GM18526 (cell line): ENCODE data around the gene DACH1.

ENCODE experiments used
- POLR2A ChIP-seq: IDR thresholded peaks from 3 replicates; pipeline ENCODE4 v1.6.1; 2011; ENCODE audit not compliant: insufficient read length; ENCODE audit errors: extremely low read depth

The DACH1 gene

DNA sequence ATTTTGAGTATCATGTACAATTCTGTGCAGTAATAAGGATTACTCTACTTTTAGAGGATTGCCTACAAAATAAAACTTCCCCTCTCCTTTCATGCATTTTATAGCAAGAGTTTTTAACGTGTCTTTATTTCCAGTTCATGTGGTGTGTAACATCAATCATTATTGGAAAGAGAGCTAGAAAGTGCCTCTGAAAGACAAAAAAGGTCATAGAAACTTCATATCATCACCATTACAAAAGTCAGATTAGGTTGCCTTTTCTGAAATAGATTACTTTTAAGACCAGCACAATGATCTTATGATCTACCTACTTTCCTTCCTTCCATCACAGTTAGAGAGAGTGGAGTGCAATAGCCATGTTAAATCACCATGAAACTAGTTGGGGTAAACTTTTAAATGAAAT, 12.6 kb downstream of the DACH1 start:
- TF ChIP-seq POLR2A = no peak

- no peak for TF ChIP-seq POLR2A
Measured at GRCh38 chr13:71853725-71854124, 13.3 kb downstream of the DACH1 start.

- no peak for TF ChIP-seq POLR2A
Measured at GRCh38 chr13:71852736-71853135, 14.3 kb downstream of the DACH1 start.

DNA sequence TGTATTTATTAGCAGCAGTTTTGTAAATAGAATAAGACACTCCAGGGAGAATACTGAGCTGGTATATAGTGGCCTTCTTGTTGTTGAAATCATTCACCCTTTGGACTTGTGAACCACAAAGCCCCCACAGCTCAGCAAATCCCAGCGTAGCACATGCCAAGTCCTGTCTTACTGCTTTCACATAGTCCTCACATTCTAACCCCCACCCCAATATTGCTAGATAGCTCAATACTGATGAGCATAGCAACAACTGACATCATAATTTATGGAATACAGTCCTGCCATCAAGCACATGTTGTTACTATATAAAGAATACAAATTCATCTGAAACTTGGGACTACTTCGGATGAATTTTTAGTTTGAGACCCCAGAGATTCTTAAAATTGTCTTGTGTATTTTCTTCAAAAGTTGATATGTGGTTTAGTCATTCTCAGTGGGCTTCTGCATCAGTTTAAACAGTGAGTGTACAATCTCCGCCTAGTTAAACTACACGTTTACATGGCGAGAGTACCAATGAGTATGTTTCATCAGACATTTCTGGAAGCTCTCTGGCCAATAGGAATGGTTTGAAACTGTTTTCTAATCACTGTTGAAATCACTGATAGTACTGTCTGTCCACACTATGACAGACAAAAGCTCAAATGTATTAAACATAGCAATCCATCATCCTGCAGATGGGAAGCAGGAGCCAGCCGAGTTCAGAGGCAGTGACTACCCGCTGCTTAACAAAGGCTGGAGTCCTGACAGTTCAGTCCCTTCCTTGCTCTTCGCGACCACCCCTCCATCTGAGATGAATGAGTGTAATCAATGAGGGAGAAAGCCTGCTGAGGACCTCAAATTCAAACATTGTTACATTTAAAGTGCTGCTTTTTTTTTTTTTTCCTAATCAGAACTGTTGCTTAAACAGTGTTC, 15.2 kb downstream of the DACH1 start:
- TF ChIP-seq POLR2A = no peak

DNA sequence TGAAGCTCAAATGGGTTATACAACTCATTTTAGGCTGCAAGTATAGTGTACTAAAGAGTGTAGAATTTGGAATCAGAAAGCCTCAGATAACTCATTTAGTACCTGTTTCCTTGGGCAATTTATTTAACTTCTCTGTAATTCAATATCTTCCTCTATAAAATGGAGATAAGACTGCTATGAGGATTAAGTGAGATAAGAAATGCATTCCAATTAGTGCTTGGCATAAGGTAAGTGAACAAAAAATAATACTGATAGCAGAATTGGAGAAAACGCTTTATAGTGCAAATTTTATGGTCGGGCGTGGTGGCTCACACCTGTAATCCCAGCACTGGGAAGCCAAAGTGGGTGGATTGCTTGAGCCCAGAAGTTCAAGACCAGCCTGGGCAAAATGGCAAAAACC, 25.0 kb downstream of the DACH1 start:
- no peak for TF ChIP-seq POLR2A

GRCh38 chr13:71838842-71839241, 28.2 kb downstream of the DACH1 start:
- TF ChIP-seq POLR2A = no peak

DNA sequence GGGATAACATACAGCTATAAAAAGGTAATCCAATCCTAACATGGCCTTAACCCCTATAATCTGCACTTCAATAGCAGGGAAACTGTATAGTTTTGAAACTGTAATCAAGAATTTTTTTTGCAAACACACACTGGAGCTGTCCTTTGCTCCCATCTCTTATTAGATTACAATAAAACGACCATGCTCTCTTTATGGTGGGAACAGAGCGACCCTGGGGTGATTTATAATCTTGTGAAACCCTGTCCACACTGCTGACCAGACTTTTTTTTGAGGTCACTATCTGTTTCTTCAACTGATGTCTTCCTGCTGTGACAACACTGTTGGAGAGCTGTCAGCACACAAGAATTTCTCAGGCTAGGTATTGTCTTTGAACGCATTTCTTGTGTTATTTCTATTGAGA, 35.3 kb downstream of the DACH1 start:
- TF ChIP-seq POLR2A = no peak

- no peak for TF ChIP-seq POLR2A
Measured at GRCh38 chr13:71830736-71831135, 36.3 kb downstream of the DACH1 start.

GRCh38 chr13:71830323-71830722, 36.7 kb downstream of the DACH1 start:
- no peak for TF ChIP-seq POLR2A

DNA sequence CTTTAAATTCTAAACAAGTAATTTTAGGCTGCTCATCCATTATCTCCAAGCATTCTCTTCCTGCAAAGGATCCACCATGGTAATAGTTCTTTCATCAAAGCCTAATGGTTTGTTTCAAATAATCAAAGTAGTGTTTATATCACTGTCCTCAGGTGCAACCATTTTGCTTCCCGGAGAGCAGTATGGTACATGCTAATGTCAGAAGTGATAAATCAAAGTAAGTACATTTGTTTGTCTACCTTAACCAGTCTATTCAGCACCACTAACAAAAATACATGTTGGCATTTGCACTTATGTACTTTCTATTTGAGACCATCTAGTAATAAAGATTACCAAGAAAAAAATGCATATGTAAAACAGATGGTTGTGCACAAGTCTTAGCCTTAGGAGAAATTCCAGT, 37.5 kb downstream of the DACH1 start:
- TF ChIP-seq POLR2A = no peak

DNA sequence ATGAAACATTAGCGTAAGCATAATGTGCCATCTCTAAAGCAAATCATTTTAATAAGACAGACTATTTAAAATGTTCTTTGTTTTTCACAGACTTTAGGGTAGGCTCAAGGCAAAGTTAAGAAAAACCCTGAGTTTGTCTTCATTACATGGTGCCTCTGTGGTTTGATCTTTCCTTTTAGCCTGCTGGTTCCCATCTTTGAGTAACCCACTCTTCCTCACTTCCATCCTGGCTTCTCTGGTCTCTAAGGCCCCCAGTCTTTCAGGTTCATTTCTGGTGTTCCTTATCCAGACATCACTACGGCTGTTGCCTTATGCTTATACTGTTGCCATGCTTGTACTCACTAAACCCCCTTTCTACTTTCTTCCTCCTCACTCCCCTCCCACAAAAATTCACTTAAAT, 38.4 kb downstream of the DACH1 start:
- no peak for TF ChIP-seq POLR2A

DNA sequence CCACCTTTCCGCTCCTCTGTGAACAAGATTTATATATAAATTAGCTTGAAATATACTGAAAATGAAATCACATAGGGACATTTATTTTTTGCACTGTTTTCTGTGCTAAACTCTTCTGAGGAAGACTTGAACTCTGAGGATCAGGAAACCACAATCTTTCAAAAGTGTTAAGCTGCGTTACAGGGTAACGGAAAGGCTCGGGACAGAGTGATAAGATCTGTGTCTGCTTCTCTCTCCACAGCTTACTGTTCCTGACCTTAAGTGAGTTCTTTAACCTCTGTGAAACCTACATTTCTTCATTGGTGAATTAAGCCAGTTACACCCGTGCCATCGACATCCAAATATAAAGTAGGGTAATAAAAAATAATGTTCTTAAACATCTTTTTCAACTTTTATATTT, 38.9 kb downstream of the DACH1 start:
- TF ChIP-seq POLR2A = no peak

GRCh38 chr13:71827241-71827640, 39.8 kb downstream of the DACH1 start:
- TF ChIP-seq POLR2A = no peak

DNA sequence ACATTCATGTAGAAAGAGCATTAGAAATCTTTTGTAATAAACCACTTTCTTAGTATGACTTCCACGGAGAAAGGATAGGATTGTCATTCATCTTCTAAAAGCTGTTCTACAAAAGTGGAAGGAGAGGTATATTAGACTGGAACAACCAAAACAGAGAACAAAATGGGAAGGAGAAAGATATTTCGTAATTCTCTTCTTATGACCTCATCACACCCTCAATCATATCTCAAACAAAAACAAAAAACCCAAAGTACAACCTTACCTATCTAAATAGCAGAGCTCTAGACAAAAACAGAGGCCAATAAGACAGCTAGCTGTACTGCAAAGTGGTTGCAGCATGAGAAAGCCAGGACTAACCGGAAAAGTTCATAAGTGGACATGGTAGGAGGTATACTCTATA, 46.3 kb downstream of the DACH1 start:
- TF ChIP-seq POLR2A = no peak

DNA sequence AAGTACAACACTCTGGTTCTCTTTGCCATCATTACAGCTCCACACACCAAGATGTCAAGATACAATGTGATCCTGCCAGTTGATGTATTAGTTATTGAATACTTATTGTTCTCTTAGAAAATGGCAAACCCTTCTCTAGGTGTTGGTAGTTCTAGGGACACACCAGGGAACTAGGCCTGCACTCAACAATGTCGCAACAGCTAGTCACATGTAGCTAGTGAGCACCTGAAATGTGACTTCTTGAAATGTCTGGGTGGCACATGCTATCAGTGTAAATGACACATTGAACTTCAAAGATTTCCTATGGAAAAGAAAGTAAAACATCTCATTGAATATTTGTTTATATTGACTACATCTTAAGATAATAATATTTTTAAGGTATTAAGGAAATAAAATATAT, 49.7 kb downstream of the DACH1 start:
- no peak for TF ChIP-seq POLR2A

- no peak for TF ChIP-seq POLR2A
Measured at GRCh38 chr13:71814806-71815360, 52.1 kb downstream of the DACH1 start.

DNA sequence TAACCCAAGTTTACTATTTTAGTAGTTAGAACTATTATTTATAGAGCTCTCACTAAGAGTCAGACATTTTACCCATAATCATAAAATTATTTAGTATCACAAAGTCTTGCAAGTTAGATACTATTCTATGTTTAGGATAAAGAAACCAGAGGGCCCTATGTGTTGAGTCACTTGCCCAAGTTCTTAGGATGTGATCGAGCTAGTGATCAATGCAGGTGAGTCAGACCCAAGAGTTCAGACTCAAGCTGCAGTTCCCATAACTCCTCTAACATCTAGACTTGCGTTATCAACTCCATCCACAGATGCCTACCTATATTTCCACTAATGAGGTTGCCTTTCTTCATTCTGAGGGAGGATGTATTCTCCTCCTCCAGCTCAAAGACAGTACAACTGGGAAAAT, 53.8 kb downstream of the DACH1 start:
- TF ChIP-seq POLR2A = no peak

DNA sequence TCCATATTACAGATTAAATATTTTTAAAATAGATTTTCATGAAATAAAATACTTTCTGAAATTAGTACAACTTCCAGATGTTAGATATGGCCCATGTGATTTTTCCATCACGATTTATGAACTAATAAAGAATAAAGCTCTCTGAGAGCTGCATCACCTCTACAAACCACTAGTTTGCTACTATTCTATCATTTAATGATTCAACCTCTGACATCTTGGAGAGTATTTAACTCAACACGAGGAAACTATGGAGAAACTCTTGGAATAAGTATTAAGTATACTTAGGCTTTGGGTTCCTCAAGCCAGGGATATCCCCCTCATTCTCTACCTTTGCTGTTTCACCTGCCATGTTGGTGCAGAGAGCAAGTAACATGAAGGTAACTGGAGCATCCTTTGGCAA, 55.7 kb downstream of the DACH1 start:
- no peak for TF ChIP-seq POLR2A

DNA sequence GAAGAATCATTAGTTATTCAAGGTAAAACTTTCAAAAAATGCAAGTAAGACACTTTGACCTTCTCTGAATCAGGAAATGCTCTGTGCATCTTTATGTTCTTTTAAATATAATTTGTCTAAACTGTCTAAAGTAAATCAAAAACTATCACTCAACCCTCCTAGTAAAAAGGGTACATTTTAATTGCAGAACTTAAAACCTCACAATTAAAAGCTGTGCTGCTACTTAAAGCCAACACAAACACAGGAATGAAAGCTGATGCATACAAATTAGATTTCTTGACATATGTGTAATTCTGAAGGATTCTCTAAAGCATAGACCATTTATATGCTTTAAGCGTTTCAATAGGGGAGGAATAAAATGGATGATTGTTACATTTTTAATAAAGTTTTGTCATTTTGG, 58.3 kb downstream of the DACH1 start:
- no peak for TF ChIP-seq POLR2A
